Measurements from ENCODE around the gene ABCF1.
A peak's percentile ranks its signal among the peaks of the same experiment; 100 is the strongest.

DNA sequence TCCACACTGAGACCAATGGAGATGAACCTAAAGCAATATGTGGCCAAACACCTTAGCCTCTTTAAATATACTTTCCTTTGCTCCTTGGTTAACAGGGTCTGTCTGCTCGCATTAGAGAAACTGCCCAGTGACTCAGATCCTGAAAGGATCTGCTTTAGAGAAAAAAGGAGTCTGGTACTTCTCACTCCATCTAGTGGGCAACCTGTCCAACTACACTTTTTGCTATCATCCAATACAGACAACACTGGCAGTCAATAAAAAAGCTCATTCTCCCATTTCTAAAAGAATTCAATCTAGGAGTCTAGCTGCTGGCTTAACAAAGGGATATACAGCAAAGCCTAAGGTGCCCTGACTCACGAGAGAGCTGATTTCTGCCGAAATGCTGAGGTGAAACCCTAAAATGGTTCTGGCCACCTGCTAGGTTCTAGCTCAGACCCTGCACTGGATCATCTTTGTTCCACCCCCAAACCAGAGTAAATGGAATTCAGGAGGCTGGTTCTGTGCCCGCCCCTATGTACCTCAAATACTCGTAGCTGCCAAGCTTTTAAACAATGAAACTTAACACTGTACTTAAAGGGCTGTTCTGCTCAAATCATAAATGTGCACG is 26.5 kb upstream of the ABCF1 start:
- TF ChIP-seq, protein P1, sequence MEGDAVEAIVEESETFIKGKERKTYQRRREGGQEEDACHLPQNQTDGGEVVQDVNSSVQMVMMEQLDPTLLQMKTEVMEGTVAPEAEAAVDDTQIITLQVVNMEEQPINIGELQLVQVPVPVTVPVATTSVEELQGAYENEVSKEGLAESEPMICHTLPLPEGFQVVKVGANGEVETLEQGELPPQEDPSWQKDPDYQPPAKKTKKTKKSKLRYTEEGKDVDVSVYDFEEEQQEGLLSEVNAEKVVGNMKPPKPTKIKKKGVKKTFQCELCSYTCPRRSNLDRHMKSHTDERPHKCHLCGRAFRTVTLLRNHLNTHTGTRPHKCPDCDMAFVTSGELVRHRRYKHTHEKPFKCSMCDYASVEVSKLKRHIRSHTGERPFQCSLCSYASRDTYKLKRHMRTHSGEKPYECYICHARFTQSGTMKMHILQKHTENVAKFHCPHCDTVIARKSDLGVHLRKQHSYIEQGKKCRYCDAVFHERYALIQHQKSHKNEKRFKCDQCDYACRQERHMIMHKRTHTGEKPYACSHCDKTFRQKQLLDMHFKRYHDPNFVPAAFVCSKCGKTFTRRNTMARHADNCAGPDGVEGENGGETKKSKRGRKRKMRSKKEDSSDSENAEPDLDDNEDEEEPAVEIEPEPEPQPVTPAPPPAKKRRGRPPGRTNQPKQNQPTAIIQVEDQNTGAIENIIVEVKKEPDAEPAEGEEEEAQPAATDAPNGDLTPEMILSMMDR (IDR thresholded peaks at IDR 0.05), result peak; percentile 63 to 69
- no peak for TF ChIP-seq EP300 (IDR thresholded peaks at IDR 0.05)

Measured in suprapubic skin (tissue), 3 donors.